GM12878 (cell line): Measurements from ENCODE around the gene MMP15. TPM values are rescaled to one million over a fixed set of nuclear protein-coding genes. Genes with fewer than 3 reads are reported as not detected.

Source experiments
- ATAC-seq: fragments of 200-7000 bp; cut with Tn5 transposase; 3 replicates; pipeline ENCODE4 v1.9.1; 2020; ENCODE audit warnings: mild to moderate bottlenecking, moderate library complexity
- BruUV-seq: library from RNA; stranded (reverse); fragments of 400-500 nt; replicated peaks from 2 replicates; lab custom pipeline; 2021; lab: Mats Ljungman, UMichigan
- CTCF ChIA-PET: fragments of 300-600 bp; sonication (Branson Sonifier 250); formaldehyde crosslinking; extraction: SDS; loops from one replicate; lab custom pipeline; 2021; ENCODE audit warnings: inconsistent platforms; lab: Yijun Ruan, JAX
- POLR2A ChIA-PET: fragments of 350-600 bp; formaldehyde crosslinking; extraction: SDS; loops from one replicate; lab custom pipeline; 2021; ENCODE audit warnings: inconsistent platforms; lab: Charles Lee
- RAD21 ChIA-PET: fragments of 300-600 bp; sonication (Branson Sonifier 250); formaldehyde crosslinking; loops from one replicate; lab custom pipeline; 2023; ENCODE audit warnings: antibody characterized with exemption; ENCODE audit not compliant: unreplicated experiment; lab: Charles Lee
- SMC1A ChIA-PET: fragments of 300-600 bp; sonication (Branson Sonifier 250); formaldehyde crosslinking; loops from one replicate; lab custom pipeline; 2023; ENCODE audit not compliant: unreplicated experiment, uncharacterized antibody; lab: Charles Lee
- DNase-seq: peaks from one replicate; pipeline ENCODE4 v3.0.0-alpha.2; 2011; ENCODE audit warnings: low read depth, low spot score
- FAIRE-seq: peaks from 3 replicates; lab custom pipeline; 2011; peaks lifted over from hg19 to GRCh38; lab: Jason Lieb, UNC
- H2AFZ ChIP-seq: 2 replicates; pipeline ENCODE4 v1.6.0; 2011; ENCODE audit warnings: low read depth, low read length, control low read depth; ENCODE audit not compliant: control insufficient read depth
- H3K27ac ChIP-seq: 2 replicates; pipeline ENCODE4 v1.5.1; 2011; ENCODE audit warnings: control low read depth; ENCODE audit not compliant: control insufficient read depth, insufficient read depth
- H3K27me3 ChIP-seq, 2 experiments: replicated peaks in 1 of 2; 2 replicates each; pipeline versions ENCODE4 v1.6.0 to v1.6.1; 2011; ENCODE audit warnings: low read length in 1 of 2; ENCODE audit not compliant: control insufficient read depth in 2 of 2, insufficient read depth in 2 of 2
- H3K36me3 ChIP-seq, 2 experiments: 2 replicates each; pipeline ENCODE4 v1.5.1; 2011; ENCODE audit warnings: low read length in 1 of 2; ENCODE audit not compliant: control insufficient read depth in 2 of 2, insufficient read depth in 2 of 2
- H3K4me1 ChIP-seq: 2 replicates; pipeline ENCODE4 v1.6.1; 2011; ENCODE audit warnings: mild to moderate bottlenecking, low read length, moderate library complexity, mixed read lengths; ENCODE audit not compliant: control insufficient read depth, insufficient read depth
- H3K4me2 ChIP-seq: 2 replicates; pipeline ENCODE4 v1.6.0; 2011; ENCODE audit warnings: control low read depth; ENCODE audit not compliant: control insufficient read depth, insufficient read depth
- H3K4me3 ChIP-seq: fragments of 200-600 bp; sonication (generic); 2 replicates; pipeline ENCODE4 v1.5.1; 2016
- H3K79me2 ChIP-seq: 2 replicates; pipeline ENCODE4 v1.6.0; 2011; ENCODE audit warnings: low read length; ENCODE audit not compliant: control insufficient read depth, insufficient read depth
- H3K9ac ChIP-seq: 2 replicates; pipeline ENCODE4 v1.8.0; 2011; ENCODE audit warnings: low read length, control low read depth, mixed read lengths; ENCODE audit not compliant: control insufficient read depth, insufficient read depth
- H3K9me3 ChIP-seq: replicated peaks from 3 replicates; pipeline ENCODE4 v1.5.1; 2011; ENCODE audit warnings: mild to moderate bottlenecking, low read length; ENCODE audit not compliant: control insufficient read depth, insufficient read depth
- H4K20me1 ChIP-seq: 2 replicates; pipeline ENCODE4 v1.6.0; 2011; ENCODE audit not compliant: control insufficient read depth, insufficient read depth
- ASH2L ChIP-seq: fragments of 300-600, 200-600 bp; sonication (generic); IDR thresholded peaks from 2 replicates; pipeline ENCODE4 v1.6.1; 2017; ENCODE audit warnings: low read depth, mild to moderate bottlenecking, borderline replicate concordance
- ATF2 ChIP-seq: IDR thresholded peaks from 2 replicates; pipeline ENCODE4 v1.6.1; 2012; ENCODE audit warnings: low read length, inconsistent platforms
- CBX5 ChIP-seq: sonication (generic); IDR thresholded peaks from 2 replicates; pipeline ENCODE4 v1.6.1; 2016; ENCODE audit warnings: low read depth, moderate library complexity, mild to moderate bottlenecking, inconsistent platforms
- CEBPB ChIP-seq, 2 experiments: fragments of 150-350 bp in 1 of 2; IDR thresholded peaks; 2 replicates each; pipeline ENCODE4 v1.6.1; 2012 to 2014; ENCODE audit warnings: low read depth in 2 of 2, low read length in 2 of 2, borderline replicate concordance in 1 of 2, inconsistent platforms in 1 of 2
- CHD2 ChIP-seq: IDR thresholded peaks from 2 replicates; pipeline ENCODE4 v1.6.1; 2011; ENCODE audit warnings: low read depth, low read length, improper control_type of control experiment, borderline replicate concordance
- EZH2 ChIP-seq: IDR thresholded peaks from 2 replicates; pipeline ENCODE4 v1.6.1; 2012; ENCODE audit warnings: low read depth, mild to moderate bottlenecking, control low read depth, inconsistent platforms, low read length, borderline replicate concordance; ENCODE audit not compliant: control insufficient read depth
- FOXK2 ChIP-seq: fragments of 450-650 bp; IDR thresholded peaks from 2 replicates; pipeline ENCODE4 v1.6.1; 2017; ENCODE audit warnings: mild to moderate bottlenecking, moderate library complexity
- MEF2B ChIP-seq: fragments of 450-650 bp; IDR thresholded peaks from 2 replicates; pipeline ENCODE4 v1.6.1; 2018; ENCODE audit warnings: mild to moderate bottlenecking, moderate library complexity; ENCODE audit not compliant: partially characterized antibody, poor library complexity, severe bottlenecking
- MYB ChIP-seq: fragments of 150-350 bp; IDR thresholded peaks from 2 replicates; pipeline ENCODE4 v1.6.1; 2014; ENCODE audit warnings: mild to moderate bottlenecking, low read depth, low read length, borderline replicate concordance
- NKRF ChIP-seq: fragments of 450-650 bp; conservative IDR thresholded peaks from 2 replicates; pipeline ENCODE4 v1.6.1; 2017; ENCODE audit warnings: mild to moderate bottlenecking, moderate library complexity
- NRF1 ChIP-seq: conservative IDR thresholded peaks from 2 replicates; pipeline ENCODE4 v1.6.1; 2011; ENCODE audit warnings: mild to moderate bottlenecking, low read depth, low read length, improper control_type of control experiment
- PAX8 ChIP-seq: fragments of 450-650 bp; IDR thresholded peaks from 2 replicates; pipeline ENCODE4 v1.6.1; 2017; ENCODE audit warnings: mild to moderate bottlenecking, moderate library complexity
- SMARCA5 ChIP-seq: fragments of 450-650 bp; IDR thresholded peaks from 2 replicates; pipeline ENCODE4 v1.6.1; 2017; ENCODE audit warnings: mild to moderate bottlenecking
- SUPT20H ChIP-seq: IDR thresholded peaks from 2 replicates; pipeline ENCODE4 v1.6.1; 2011; ENCODE audit warnings: low read depth, mild to moderate bottlenecking, low read length, moderate library complexity, borderline replicate concordance; ENCODE audit not compliant: control insufficient read depth
- YY1 ChIP-seq: IDR thresholded peaks from 2 replicates; pipeline ENCODE4 v1.6.1; 2011; ENCODE audit warnings: low read depth, mild to moderate bottlenecking, low read length
- ZBTB40 ChIP-seq: fragments of 450-650 bp; IDR thresholded peaks from 2 replicates; pipeline ENCODE4 v1.6.1; 2016; ENCODE audit warnings: mild to moderate bottlenecking, moderate library complexity, borderline replicate concordance
- ZNF207 ChIP-seq: fragments of 450-650 bp; IDR thresholded peaks from 2 replicates; pipeline ENCODE4 v1.6.1; 2014; ENCODE audit warnings: antibody characterized with exemption, mild to moderate bottlenecking, borderline replicate concordance
- ZNF622 ChIP-seq: fragments of 450-650 bp; IDR thresholded peaks from 2 replicates; pipeline ENCODE4 v1.6.1; 2017; ENCODE audit warnings: mild to moderate bottlenecking, inconsistent platforms
- WGBS: methylation state at CpG from one replicate; pipeline ENCODE4 v1.1.6; 2016; ENCODE audit warnings: low lambda C conversion rate; ENCODE audit not compliant: insufficient replicate concordance, insufficient coverage; ENCODE audit errors: missing lambda C conversion rate; 5-methylcytosine and 5-hydroxymethylcytosine counted together
- in situ Hi-C: fragments of 300-500 bp; cut with MboI; formaldehyde crosslinking; loops from 9 replicates; pipeline ENCODE4 v1.14.3; 2018; ENCODE audit warnings: mixed read lengths
- intact Hi-C: fragments of 100-400 bp; cut with micrococcal nuclease; formaldehyde crosslinking; loops from one replicate; pipeline ENCODE4 v1.14.2; 2022; ENCODE audit not compliant: unreplicated experiment
- polyA plus RNA-seq, 11 experiments: library from polyadenylated mRNA; depleted of rRNA in 4 of 11; unstranded in 6 of 11; stranded (reverse) in 5 of 11; fragments of >200 nt; fragmentation: Nextera tagmentation in 4 of 11; fragmentation: Illumina TruSeq in 1 of 11; extraction: Ambion mirVana in 4 of 11; extraction: Trizol in 1 of 11; gene quantifications; 1 replicate in 1 of 11; 2 replicates in 10 of 11; pipeline versions ENCODE4 v1.2.1 to v1.2.3, GENCODE V29; 2011 to 2016; ENCODE audit warnings: inconsistent platforms in 2 of 11, missing spikeins in 2 of 11, low read depth in 1 of 11
- total RNA-seq, 4 experiments: library from RNA; depleted of rRNA in 3 of 4; stranded (reverse); fragments of >200 nt in 3 of 4; fragmentation: Illumina TruSeq in 1 of 4; extraction: Trizol in 1 of 4; gene quantifications; 2 replicates each; pipeline versions ENCODE4 v1.2.1 to v1.2.3, GENCODE V29; 2013 to 2021

MMP15 gene
- total and polyA plus RNA-seq, 10 of the 15 experiments (the other 5 are each of a cell fraction or from before 2014, with no cell fraction given): 0.08 to 0.56 (median 0.10) TPM; not detected in 7

GRCh38 chr16:58036943-58037342 lies 11.4 kb downstream of the MMP15 start:
- in situ Hi-C loops: no loop called here
- Histone ChIP-seq H3K79me2 (no peaks in the 10 kb centered on the region), H2AFZ (no peak overlapping the region), H3K4me3 (no peak overlapping the region), H3K4me1 (no peaks in the 10 kb centered on the region), H3K9ac (no peak overlapping the region), H3K27ac (no peak overlapping the region), H3K9me3 (no peaks in the 10 kb centered on the region), H3K4me2 (no peak overlapping the region), H4K20me1 (no peaks in the 10 kb centered on the region), H3K36me3 (no peaks in the 10 kb centered on the region), H3K27me3 (no peaks in the 10 kb centered on the region; a peak in 1 of 4 replicates)
- no peak for FAIRE-seq
- SMC1A ChIA-PET: interaction anchor here (0.6 kb wide), 1 partner anchor 56 kb away, joined by 3 read pairs; no protein-coding TSS in a partner anchor
- WGBS: 42% methylated on average over 6 of the region's 6 CpGs
- BruUV-seq: no TSS peak
- CTCF ChIA-PET: no interaction called here
- no peak for DNase-seq
- intact Hi-C loops: no loop called here
- RAD21 ChIA-PET: interaction anchor here (1.3 kb wide), 1 partner anchor 66 kb away, joined by 3 read pairs; no protein-coding TSS in a partner anchor
- POLR2A ChIA-PET: no interaction called here
- ATAC-seq: no peak
- TF ChIP-seq ATF2 (no peak), EZH2 (no peak), YY1 (no peak), ASH2L (no peak), NRF1 (no peak), CBX5 (no peak), MEF2B (no peak), ZNF622 (no peak), SUPT20H (no peak), PAX8 (no peak), CEBPB (IDR thresholded peaks at IDR 0.05; ENCODE audit: borderline replicate concordance in 1 of 2, low read depth in 2 of 2, low read length in 2 of 2) (no peak), FOXK2 (no peak), ZNF207 (no peak), CHD2 (no peak), MYB (no peak), SMARCA5 (no peak), ZBTB40 (no peak), NKRF (no peak)
